ENCODE results near the gene GCK. TPM values are rescaled to one million over a fixed set of nuclear protein-coding genes. Genes with fewer than 3 reads are reported as not detected.

The GCK gene
- total RNA-seq, 2 donors from 2014 or later, result 0.91 to 2.7 TPM

GRCh38 chr7:44113764-44114354 is 75.4 kb downstream of the GCK start:
- Histone ChIP-seq H3K27me3 (replicated peaks; ENCODE audit: insufficient read depth) (no peaks in the 10 kb centered on the region), H3K4me3 (no peak overlapping the region), H3K36me3 (no peaks in the 10 kb centered on the region), H3K27ac (no peak overlapping the region), H3K9me3 (no peaks in the 10 kb centered on the region), H3K4me1 (replicated peaks) (no peaks in the 10 kb centered on the region)
- intact Hi-C loops (cut with DNase I), result no loop called here
- WGBS, result 91% methylated on average over 24 of the region's 24 CpGs
- no peak for DNase-seq (ENCODE audit: low spot score)
- no peak for TF ChIP-seq POLR2AphosphoS5 (IDR thresholded peaks at IDR 0.05)
- TF ChIP-seq CTCF (IDR thresholded peaks at IDR 0.05), result no peak
- TF ChIP-seq POLR2A (IDR thresholded peaks at IDR 0.05), result no peak

- 83% methylated on average over 34 of the region's 34 CpGs for WGBS
- no peak for DNase-seq (ENCODE audit: low spot score)
- Histone ChIP-seq H3K4me1 (replicated peaks) (no peaks in the 10 kb centered on the region), H3K9me3 (no peaks in the 10 kb centered on the region), H3K27me3 (replicated peaks; ENCODE audit: insufficient read depth) (no peaks in the 10 kb centered on the region), H3K4me3 (no peak overlapping the region), H3K36me3 (no peaks in the 10 kb centered on the region), H3K27ac (no peak overlapping the region)
- TF ChIP-seq POLR2AphosphoS5 (IDR thresholded peaks at IDR 0.05) (no peak), POLR2A (IDR thresholded peaks at IDR 0.05) (no peak), CTCF (IDR thresholded peaks at IDR 0.05) (no peak)
- intact Hi-C loops (cut with DNase I), result no loop called here
These were observed 76.1 kb downstream of the GCK start for GRCh38 chr7:44112997-44113763.

- H3K27me3 ChIP-seq (replicated peaks; ENCODE audit: insufficient read depth), result no peaks in the 10 kb centered on the region
- TF ChIP-seq POLR2AphosphoS5 (IDR thresholded peaks at IDR 0.05) (no peak), CTCF (IDR thresholded peaks at IDR 0.05) (no peak), POLR2A (IDR thresholded peaks at IDR 0.05) (no peak)
- intact Hi-C loops (cut with DNase I), result no loop called here
- H3K4me3 ChIP-seq, result no peak overlapping the region
- no peak for DNase-seq (ENCODE audit: low spot score)
- no peak overlapping the region for H3K27ac ChIP-seq
- H3K4me1 ChIP-seq (replicated peaks), result no peaks in the 10 kb centered on the region
- WGBS, result 66% methylated on average over 41 of the region's 41 CpGs
- no peaks in the 10 kb centered on the region for H3K9me3 ChIP-seq
- H3K36me3 ChIP-seq, result no peaks in the 10 kb centered on the region
These were observed 76.8 kb downstream of the GCK start for GRCh38 chr7:44112231-44112996.

- WGBS, result 83% methylated on average over 16 of the region's 16 CpGs
- Histone ChIP-seq H3K4me3 (no peak overlapping the region), H3K27me3 (replicated peaks; ENCODE audit: insufficient read depth) (no peaks in the 10 kb centered on the region), H3K27ac (no peak overlapping the region), H3K4me1 (replicated peaks) (no peaks in the 10 kb centered on the region), H3K9me3 (no peaks in the 10 kb centered on the region), H3K36me3 (no peaks in the 10 kb centered on the region)
- intact Hi-C loops (cut with DNase I), result no loop called here
- no peak for DNase-seq (ENCODE audit: low spot score)
- no peak for TF ChIP-seq CTCF (IDR thresholded peaks at IDR 0.05)
- no peak for TF ChIP-seq POLR2AphosphoS5 (IDR thresholded peaks at IDR 0.05)
These were observed 77.5 kb downstream of the GCK start for GRCh38 chr7:44111761-44112160.
